ENCODE measurements around the gene NFE2L3. TPM values are rescaled to one million over a fixed set of nuclear protein-coding genes. Genes with fewer than 3 reads are reported as not detected.

Gene NFE2L3
- total and polyA plus RNA-seq, 2 of the 8 experiments (the other 6 are each of a cell fraction or from before 2014, with no cell fraction given) = 64.9 to 76.5 TPM

DNA sequence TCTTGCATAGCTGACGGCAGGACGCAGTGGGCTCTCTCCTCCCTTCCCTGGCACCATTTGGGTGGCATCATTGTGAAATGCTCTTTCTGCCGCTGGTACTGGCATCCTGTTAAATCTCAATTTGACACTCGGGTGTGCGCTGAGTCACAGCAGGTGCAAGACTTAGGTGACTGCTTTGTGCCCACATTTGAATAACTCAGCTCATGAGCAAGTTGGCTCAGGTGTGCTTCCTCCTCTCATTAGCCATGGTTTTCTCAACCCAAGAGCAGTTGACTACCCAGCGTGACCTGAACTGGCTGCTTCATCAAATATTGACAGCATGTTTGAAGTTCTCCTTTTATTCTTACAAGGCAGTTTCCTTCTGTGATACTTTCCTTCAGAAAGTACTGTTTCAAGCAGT lies 24.6 kb upstream of the NFE2L3 start (continued):
- TF ChIP-seq CHD7 (IDR thresholded peaks at IDR 0.05; ENCODE audit: insufficient replicate concordance, low read length) (no peak), SP2 (IDR thresholded peaks at IDR 0.05; ENCODE audit: low read length) (no peak), CTBP2 (IDR thresholded peaks at IDR 0.05; ENCODE audit: borderline replicate concordance, insufficient read depth, insufficient read length, low read length) (no peak), SP4 (IDR thresholded peaks at IDR 0.05; ENCODE audit: low read length) (no peak), SAP30 (IDR thresholded peaks at IDR 0.05; ENCODE audit: insufficient read depth, insufficient replicate concordance, low read length) (no peak), KDM1A (IDR thresholded peaks at IDR 0.05; ENCODE audit: borderline replicate concordance, low read length) (no peak)
